ENCODE measurements around the gene PTPRN2. TPM values are rescaled to one million over a fixed set of nuclear protein-coding genes. Genes with fewer than 3 reads are reported as not detected.

The PTPRN2 gene
- total RNA-seq, 1 experiment from 2014 or later: 1.7 TPM

- Histone ChIP-seq H3K4me2 (ENCODE audit: low read depth, low read length, poor library complexity, severe bottlenecking) (no peak overlapping the region), H3K9ac (ENCODE audit: low read length) (no peak overlapping the region), H3K27me3 (ENCODE audit: low read length) (no peaks in the 10 kb centered on the region), H3K9me2 (replicated peaks; ENCODE audit: insufficient read depth, low read length) (no peaks in the 10 kb centered on the region), H3K4me1 (ENCODE audit: low read length) (no peaks in the 10 kb centered on the region), H4K20me1 (ENCODE audit: insufficient read depth, low read depth, low read length) (no peaks in the 10 kb centered on the region), H3K27ac (ENCODE audit: low read length) (no peak overlapping the region), H3K4me3 (ENCODE audit: low read length) (no peak overlapping the region), H3K9me3 (ENCODE audit: low read length) (no peaks in the 10 kb centered on the region), H2AFZ (ENCODE audit: low read length) (no peak overlapping the region), H3K36me3 (ENCODE audit: insufficient read depth, low read length) (no peaks in the 10 kb centered on the region), H3K79me2 (ENCODE audit: low read length) (no peaks in the 10 kb centered on the region)
- no peak for DNase-seq
Observed at GRCh38 chr7:157615101-157615817, 972.4 kb downstream of the PTPRN2 start.

GRCh38 chr7:157614457-157615020 lies 973.1 kb downstream of the PTPRN2 start:
- Histone ChIP-seq H3K9me2 (replicated peaks; ENCODE audit: insufficient read depth, low read length) (no peaks in the 10 kb centered on the region), H4K20me1 (ENCODE audit: insufficient read depth, low read depth, low read length) (no peaks in the 10 kb centered on the region), H3K9me3 (ENCODE audit: low read length) (no peaks in the 10 kb centered on the region), H3K27me3 (ENCODE audit: low read length) (no peaks in the 10 kb centered on the region), H3K4me3 (ENCODE audit: low read length) (no peak overlapping the region), H3K27ac (ENCODE audit: low read length) (no peak overlapping the region), H3K4me1 (ENCODE audit: low read length) (no peaks in the 10 kb centered on the region), H3K4me2 (ENCODE audit: low read depth, low read length, poor library complexity, severe bottlenecking) (no peak overlapping the region), H3K79me2 (ENCODE audit: low read length) (no peaks in the 10 kb centered on the region), H3K9ac (ENCODE audit: low read length) (no peak overlapping the region), H3K36me3 (ENCODE audit: insufficient read depth, low read length) (no peaks in the 10 kb centered on the region), H2AFZ (ENCODE audit: low read length) (no peak overlapping the region)
- DNase-seq: no peak

- H2AFZ ChIP-seq (ENCODE audit: low read length): no peak overlapping the region
- H3K9me3 ChIP-seq (ENCODE audit: low read length): no peaks in the 10 kb centered on the region
- no peak overlapping the region for H3K4me3 ChIP-seq (ENCODE audit: low read length)
- no peaks in the 10 kb centered on the region for H3K36me3 ChIP-seq (ENCODE audit: insufficient read depth, low read length)
- no peaks in the 10 kb centered on the region for H3K4me1 ChIP-seq (ENCODE audit: low read length)
- H3K27me3 ChIP-seq (ENCODE audit: low read length): no peaks in the 10 kb centered on the region
- no peak overlapping the region for H3K4me2 ChIP-seq (ENCODE audit: low read depth, low read length, poor library complexity, severe bottlenecking)
- H3K27ac ChIP-seq (ENCODE audit: low read length): no peak overlapping the region
- no peaks in the 10 kb centered on the region for H3K79me2 ChIP-seq (ENCODE audit: low read length)
- no peaks in the 10 kb centered on the region for H3K9me2 ChIP-seq (replicated peaks; ENCODE audit: insufficient read depth, low read length)
- no peak overlapping the region for H3K9ac ChIP-seq (ENCODE audit: low read length)
- no peaks in the 10 kb centered on the region for H4K20me1 ChIP-seq (ENCODE audit: insufficient read depth, low read depth, low read length)
- DNase-seq: no peak
Observed at GRCh38 chr7:157613575-157614322, 973.9 kb downstream of the PTPRN2 start.

DNA sequence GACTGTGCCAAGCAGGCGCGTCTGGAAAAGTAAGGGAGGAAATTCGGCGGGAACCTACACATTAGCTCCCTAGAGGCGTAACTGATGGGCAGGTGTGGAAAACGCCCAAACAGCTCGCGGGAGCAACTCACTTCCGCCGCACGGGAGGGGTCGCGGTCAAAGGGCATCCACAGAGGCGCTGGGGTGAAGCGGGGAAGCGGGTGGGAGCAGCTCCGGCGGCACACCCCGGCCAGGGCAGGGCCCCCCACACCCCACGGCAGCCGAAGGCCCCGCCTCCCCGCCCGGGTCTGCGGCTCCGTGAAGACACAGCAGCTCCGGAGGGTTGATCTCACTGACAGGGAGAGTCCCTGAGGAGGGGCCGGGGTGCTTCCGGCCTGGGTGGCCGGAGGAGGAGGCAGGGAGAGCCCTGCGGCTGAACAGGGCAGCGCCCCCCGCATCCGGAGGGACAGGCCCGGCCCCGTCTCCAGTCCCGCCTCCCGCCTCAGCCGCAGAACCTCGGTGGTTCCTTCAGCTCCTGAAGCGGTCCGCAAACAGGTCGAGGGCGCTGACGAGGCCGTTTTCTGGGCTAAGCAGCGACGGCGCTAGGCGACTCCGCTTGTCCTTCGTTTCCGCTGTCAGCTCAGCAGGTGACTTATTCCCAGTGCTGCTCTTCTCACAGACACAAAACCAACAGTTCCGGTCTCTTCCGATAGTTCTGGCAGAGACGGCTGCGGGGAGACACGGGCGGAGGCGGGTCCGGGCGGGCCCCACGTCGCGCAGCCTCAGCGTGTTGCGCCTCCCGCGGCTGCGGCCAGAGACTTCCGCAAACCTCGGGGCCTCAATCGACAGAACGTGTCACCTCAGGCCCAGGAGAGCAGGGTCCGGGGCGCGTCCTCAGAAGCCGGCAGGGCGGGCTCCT lies 974.7 kb downstream of the PTPRN2 start:
- Histone ChIP-seq H3K9me3 (ENCODE audit: low read length) (no peaks in the 10 kb centered on the region), H3K9me2 (replicated peaks; ENCODE audit: insufficient read depth, low read length) (no peaks in the 10 kb centered on the region), H3K4me3 (ENCODE audit: low read length) (no peak overlapping the region), H2AFZ (ENCODE audit: low read length) (no peak overlapping the region), H3K36me3 (ENCODE audit: insufficient read depth, low read length) (no peaks in the 10 kb centered on the region), H3K4me2 (ENCODE audit: low read depth, low read length, poor library complexity, severe bottlenecking) (no peak overlapping the region), H3K4me1 (ENCODE audit: low read length) (no peaks in the 10 kb centered on the region), H4K20me1 (ENCODE audit: insufficient read depth, low read depth, low read length) (no peaks in the 10 kb centered on the region), H3K27ac (ENCODE audit: low read length) (no peak overlapping the region), H3K9ac (ENCODE audit: low read length) (no peak overlapping the region), H3K27me3 (ENCODE audit: low read length) (no peaks in the 10 kb centered on the region), H3K79me2 (ENCODE audit: low read length) (no peaks in the 10 kb centered on the region)
- no peak for DNase-seq

DNA sequence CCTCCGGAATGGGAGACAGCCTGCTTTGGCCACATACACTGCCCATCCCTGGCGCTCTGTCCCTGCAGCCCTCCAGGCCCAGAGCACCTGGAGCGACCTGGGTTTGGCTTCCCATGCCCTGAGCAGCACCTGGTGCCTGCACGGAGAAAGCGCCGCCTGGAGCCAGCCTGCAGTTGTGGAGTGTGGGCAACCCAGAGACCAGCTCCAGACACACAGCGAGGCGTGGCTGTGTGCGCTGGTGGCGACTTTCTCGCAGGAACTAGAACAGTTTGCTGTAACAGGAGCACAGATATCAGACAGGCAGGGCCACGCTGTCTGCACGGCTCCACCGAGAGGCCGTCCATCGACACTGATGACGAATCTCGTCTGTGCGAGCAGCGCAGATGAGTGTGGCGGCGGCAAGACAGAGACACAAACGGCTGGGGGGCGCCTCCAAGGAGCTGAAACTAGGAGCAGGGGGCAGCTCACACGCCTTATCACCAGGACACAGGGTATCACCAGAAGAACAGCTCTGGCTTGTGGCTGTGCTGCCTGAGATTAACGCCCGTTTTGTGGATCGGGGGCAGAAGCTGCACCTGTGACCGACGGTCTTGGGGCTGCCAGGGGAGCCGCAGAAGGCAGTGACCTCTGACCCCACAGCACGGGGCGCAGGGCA lies 975.5 kb downstream of the PTPRN2 start:
- no peak overlapping the region for H2AFZ ChIP-seq (ENCODE audit: low read length)
- no peaks in the 10 kb centered on the region for H3K9me3 ChIP-seq (ENCODE audit: low read length)

GRCh38 chr7:157611341-157611740 lies 976.3 kb downstream of the PTPRN2 start:
- no peak overlapping the region for H3K27ac ChIP-seq (ENCODE audit: low read length)
- no peak for DNase-seq
- no peaks in the 10 kb centered on the region for H3K36me3 ChIP-seq (ENCODE audit: insufficient read depth, low read length)
- H3K79me2 ChIP-seq (ENCODE audit: low read length): no peaks in the 10 kb centered on the region
- no peaks in the 10 kb centered on the region for H3K4me1 ChIP-seq (ENCODE audit: low read length)
- no peaks in the 10 kb centered on the region for H3K9me2 ChIP-seq (replicated peaks; ENCODE audit: insufficient read depth, low read length)
- no peak overlapping the region for H2AFZ ChIP-seq (ENCODE audit: low read length)
- H3K4me2 ChIP-seq (ENCODE audit: low read depth, low read length, poor library complexity, severe bottlenecking): no peak overlapping the region
- no peaks in the 10 kb centered on the region for H4K20me1 ChIP-seq (ENCODE audit: insufficient read depth, low read depth, low read length)
- no peak overlapping the region for H3K4me3 ChIP-seq (ENCODE audit: low read length)
- no peaks in the 10 kb centered on the region for H3K9me3 ChIP-seq (ENCODE audit: low read length)
- H3K27me3 ChIP-seq (ENCODE audit: low read length): no peaks in the 10 kb centered on the region
- H3K9ac ChIP-seq (ENCODE audit: low read length): no peak overlapping the region

More for the DNA sequence above, 975.5 kb downstream of the PTPRN2 start:
- no peak overlapping the region for H3K27ac ChIP-seq (ENCODE audit: low read length)
- H3K4me1 ChIP-seq (ENCODE audit: low read length): no peaks in the 10 kb centered on the region
- H3K36me3 ChIP-seq (ENCODE audit: insufficient read depth, low read length): no peaks in the 10 kb centered on the region
- no peak overlapping the region for H3K4me3 ChIP-seq (ENCODE audit: low read length)
- no peak overlapping the region for H3K9ac ChIP-seq (ENCODE audit: low read length)
- H3K79me2 ChIP-seq (ENCODE audit: low read length): no peaks in the 10 kb centered on the region
- no peak overlapping the region for H3K4me2 ChIP-seq (ENCODE audit: low read depth, low read length, poor library complexity, severe bottlenecking)
- DNase-seq: no peak
- H3K9me2 ChIP-seq (replicated peaks; ENCODE audit: insufficient read depth, low read length): no peaks in the 10 kb centered on the region
- H4K20me1 ChIP-seq (ENCODE audit: insufficient read depth, low read depth, low read length): no peaks in the 10 kb centered on the region
- H3K27me3 ChIP-seq (ENCODE audit: low read length): no peaks in the 10 kb centered on the region

DNA sequence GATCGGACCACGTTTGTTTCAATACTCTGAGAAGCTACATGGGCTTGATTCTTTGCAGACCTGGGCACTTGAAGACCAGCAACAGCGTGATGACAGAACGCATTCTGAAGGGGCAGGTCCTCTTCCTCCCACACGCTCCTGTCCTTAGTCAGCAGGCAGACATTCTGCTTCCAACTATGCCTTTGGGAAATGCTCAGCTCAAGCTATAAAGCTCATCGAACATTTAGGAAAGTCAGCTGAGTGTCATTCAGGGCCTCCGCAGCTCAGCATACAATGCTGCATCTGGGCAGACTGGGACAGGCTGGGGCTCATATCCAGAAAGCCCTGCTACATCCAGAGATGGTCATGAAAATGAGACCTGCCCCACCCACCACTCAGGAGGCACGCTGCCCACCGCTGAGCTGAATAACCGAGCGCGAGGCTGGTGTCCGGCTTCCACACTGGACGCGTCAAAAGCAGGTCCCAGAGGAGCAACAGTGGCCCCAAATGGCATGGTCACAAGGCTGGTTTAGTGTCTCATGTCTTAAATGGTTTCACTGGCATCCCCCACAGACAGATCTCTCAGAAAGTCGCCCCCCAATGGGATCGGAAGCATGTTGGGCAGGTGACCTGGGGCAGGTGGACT lies 976.8 kb downstream of the PTPRN2 start:
- Histone ChIP-seq H4K20me1 (ENCODE audit: insufficient read depth, low read depth, low read length) (no peaks in the 10 kb centered on the region), H3K4me1 (ENCODE audit: low read length) (no peaks in the 10 kb centered on the region), H3K9ac (ENCODE audit: low read length) (no peak overlapping the region), H3K9me3 (ENCODE audit: low read length) (no peaks in the 10 kb centered on the region), H3K27ac (ENCODE audit: low read length) (no peak overlapping the region), H3K9me2 (replicated peaks; ENCODE audit: insufficient read depth, low read length) (no peaks in the 10 kb centered on the region), H3K36me3 (ENCODE audit: insufficient read depth, low read length) (no peaks in the 10 kb centered on the region), H2AFZ (ENCODE audit: low read length) (no peak overlapping the region), H3K4me2 (ENCODE audit: low read depth, low read length, poor library complexity, severe bottlenecking) (no peak overlapping the region), H3K27me3 (ENCODE audit: low read length) (no peaks in the 10 kb centered on the region), H3K79me2 (ENCODE audit: low read length) (no peaks in the 10 kb centered on the region), H3K4me3 (ENCODE audit: low read length) (no peak overlapping the region)
- DNase-seq: no peak
